GM12873 (cell line): ENCODE measurements around the gene PTPRN2.

Experiments used
- TF ChIP-seq, protein P1 (sequence below): IDR thresholded peaks from 2 replicates; pipeline ENCODE4 v1.5.1; 2012; ENCODE audit warnings: low read depth, mild to moderate bottlenecking, moderate library complexity, low read length, control low read depth; ENCODE audit not compliant: insufficient read depth; ENCODE audit errors: missing control alignments

PTPRN2 gene

DNA sequence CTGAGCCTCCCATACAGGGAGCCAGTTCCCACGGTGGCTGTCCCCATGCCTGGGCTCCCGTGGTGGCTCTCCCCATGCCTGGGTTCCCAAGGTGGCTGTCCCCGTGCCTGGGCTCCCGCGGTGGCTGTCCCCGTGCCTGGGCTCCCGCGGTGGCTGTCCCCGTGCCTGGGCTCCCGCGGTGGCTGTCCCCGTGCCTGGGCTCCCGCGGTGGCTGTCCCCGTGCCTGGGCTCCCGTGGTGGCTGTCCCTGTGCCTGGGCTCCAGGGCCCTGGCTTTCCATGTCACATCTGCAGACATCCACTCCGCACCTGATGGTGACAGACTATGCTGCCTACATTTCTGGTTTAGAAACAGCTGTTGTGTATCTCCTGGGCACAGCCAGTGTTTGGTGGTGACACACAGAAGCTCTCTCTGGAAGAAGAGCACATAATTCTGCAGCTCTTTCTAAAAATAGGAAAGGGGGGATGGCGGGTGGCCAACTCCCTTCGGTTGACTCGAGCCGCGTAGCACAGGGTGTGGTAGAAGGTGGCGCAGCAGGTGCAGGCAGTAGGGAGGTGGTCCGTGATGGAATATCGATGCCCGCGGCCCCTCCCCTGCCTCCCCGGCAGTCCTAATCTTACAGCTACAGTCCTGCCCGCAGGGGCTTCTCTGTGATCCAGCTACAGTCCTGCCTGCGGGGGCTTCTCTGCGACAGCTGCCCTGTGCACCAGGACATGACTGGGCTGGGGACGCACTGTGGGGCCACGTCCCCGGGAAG lies 999.6 kb downstream of the PTPRN2 start:
- TF ChIP-seq, protein P1, sequence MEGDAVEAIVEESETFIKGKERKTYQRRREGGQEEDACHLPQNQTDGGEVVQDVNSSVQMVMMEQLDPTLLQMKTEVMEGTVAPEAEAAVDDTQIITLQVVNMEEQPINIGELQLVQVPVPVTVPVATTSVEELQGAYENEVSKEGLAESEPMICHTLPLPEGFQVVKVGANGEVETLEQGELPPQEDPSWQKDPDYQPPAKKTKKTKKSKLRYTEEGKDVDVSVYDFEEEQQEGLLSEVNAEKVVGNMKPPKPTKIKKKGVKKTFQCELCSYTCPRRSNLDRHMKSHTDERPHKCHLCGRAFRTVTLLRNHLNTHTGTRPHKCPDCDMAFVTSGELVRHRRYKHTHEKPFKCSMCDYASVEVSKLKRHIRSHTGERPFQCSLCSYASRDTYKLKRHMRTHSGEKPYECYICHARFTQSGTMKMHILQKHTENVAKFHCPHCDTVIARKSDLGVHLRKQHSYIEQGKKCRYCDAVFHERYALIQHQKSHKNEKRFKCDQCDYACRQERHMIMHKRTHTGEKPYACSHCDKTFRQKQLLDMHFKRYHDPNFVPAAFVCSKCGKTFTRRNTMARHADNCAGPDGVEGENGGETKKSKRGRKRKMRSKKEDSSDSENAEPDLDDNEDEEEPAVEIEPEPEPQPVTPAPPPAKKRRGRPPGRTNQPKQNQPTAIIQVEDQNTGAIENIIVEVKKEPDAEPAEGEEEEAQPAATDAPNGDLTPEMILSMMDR = no peak

DNA sequence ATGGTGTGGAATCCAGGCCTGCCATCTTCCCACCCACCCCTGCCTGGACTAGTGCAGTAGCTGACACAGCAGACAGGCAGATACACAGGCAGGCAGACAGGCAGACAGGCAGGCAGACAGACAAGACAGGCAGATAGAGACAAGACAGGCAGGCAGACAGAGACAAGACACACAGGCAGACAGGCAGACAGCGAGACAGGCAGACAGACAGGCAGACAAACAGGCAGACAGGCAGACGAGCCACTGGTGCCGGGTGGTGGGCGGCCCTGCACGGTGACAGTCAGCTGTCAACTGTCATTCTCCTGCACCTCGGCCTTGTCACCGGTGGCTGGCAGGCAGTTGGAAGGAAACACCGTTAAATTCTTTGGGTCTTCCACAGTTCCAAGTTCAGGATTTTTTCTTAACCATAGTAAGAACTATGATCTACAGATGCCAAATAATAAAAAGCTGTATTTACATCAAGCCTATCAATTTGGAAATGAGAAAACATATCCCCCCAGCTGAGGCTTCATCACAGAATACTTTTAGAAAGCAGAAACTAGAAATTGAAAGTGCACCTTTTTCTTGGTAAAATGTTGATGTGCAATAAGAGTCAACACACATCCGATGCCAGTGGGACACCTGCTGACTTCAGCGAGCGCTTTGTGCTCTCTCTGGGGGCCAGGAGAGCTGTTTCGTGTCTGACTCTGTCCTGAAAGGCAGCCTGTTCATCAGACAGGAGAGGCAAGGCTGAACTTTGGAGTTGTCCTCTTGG lies 1000.4 kb downstream of the PTPRN2 start:
- TF ChIP-seq, protein P1 = no peak

DNA sequence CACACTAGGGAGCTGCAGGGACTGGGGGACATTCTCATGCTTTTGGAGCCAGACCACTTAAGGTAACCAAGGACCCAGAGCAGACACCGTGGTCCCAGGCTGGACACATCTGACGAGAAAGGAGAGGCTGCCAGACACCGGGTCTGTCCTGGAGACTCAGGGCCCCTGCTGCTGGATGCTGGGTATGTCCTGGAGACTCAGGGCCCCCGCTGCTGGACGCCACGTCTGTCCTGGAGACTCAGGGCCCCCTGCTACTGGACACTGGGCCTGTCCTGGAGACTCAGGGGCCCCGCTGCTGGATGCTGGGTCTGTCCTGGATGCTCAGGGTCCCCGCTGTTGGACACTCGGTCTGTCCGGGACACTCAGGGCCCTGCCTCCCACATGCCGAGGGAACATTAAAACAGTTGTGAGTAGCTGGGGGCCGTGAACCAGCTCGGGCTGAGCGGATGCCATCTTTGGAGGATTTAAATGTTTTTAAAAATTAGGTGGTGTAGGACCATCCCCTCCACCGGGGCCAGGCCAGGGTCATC lies 1001.1 kb downstream of the PTPRN2 start:
- TF ChIP-seq, protein P1 = no peak

DNA sequence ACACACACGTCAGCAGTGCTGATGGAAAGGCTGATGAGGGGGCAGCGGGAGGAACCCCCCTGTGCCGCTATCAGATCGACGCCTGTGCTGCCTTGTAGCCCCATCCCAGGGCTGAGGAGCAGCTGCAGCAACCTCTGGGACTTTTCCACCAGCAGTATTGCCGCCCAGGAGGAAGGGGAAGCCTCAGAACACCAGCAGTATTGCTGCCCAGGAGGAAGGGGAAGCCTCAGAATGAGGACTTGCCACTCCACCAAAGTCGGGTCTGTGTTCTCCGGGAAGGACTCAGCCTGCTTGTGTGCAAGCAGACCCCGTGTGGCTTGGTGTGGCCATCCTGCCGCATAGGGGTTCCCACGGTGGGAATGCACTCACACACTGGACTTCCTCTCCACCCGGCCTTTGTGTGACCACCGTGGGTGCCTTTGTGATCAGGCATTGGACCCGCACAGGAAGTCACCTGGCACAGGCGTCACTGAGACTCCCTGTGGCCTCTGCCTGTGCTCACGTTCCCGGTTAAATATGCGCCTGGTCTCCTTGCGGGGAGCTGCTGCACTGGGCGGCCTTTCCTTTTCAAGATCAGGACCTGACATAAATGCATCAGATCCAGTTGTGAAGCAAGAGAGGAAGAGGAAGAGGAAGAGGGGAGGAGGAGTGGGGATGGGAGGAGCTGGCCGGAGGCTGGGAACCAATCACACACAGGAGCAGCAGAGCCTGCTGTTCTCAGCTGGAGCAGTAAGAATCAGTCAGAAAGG lies 1002.3 kb downstream of the PTPRN2 start:
- TF ChIP-seq, protein P1 = no peak

DNA sequence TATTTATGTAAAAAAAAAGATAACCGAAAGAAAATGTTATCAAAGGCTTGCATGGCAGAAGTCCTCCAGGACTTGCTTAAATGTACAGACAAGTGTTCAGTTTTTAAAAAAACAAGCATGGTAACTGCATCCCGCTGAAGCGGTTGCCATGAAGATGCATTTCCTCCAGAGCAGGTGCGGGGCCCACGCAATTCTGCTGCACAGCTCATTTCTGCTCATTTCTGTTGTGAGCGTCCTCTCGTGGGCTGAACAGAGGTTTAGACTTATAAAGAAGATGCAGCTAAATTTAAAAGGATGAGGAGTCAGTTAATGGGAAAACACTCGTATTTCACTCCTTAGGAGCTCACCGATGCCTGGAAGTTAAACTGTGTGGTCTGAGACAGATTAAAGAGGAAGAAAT lies 1003.2 kb downstream of the PTPRN2 start:
- TF ChIP-seq, protein P1 = no peak

DNA sequence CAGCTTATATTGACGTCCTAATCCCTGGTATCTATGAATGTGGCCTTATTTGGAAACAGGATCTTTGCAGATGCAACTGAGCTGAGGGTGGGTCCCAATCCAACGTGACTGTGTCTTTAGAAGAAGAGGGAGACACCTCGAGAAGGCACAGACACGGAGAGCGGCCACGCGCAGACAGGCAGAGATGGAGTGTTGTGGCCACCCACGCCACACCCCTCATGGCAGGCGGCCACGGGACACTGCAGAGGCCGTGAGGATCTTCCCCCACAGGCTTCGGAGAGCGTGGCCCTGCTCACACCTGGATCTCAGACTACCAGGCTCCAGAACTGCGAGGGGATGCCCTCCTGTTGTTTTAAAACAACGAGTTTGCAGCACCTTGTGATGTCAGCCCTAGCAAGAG lies 1005.9 kb downstream of the PTPRN2 start:
- TF ChIP-seq, protein P1 = no peak

DNA sequence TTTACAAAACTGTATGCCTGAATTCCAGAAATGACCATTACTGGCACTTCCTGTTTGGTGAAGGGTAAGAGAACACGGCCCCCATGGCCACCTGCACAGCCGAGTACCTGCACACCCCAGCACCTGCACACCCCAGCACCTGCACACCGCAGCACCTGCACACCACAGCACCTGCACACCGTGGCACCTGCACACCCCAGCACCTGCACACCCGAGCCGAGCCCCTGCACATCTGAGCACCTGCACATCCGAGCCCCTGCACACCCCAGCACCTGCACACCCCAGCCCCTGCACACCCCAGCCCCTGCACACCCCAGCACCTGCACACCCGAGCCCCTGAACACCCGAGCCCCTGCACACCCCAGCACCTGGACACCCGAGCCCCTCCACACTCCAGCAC lies 1007.3 kb downstream of the PTPRN2 start:
- TF ChIP-seq, protein P1 = no peak
